Tibial nerve (tissue), 4 donors: ENCODE data around the gene CRYGN.

Source experiments
- CTCF ChIP-seq, 5 experiments: fragments of 200-600 bp in 3 of 5; fragments of 450-650 bp in 2 of 5; sonication (generic) in 3 of 5; IDR thresholded peaks; one replicate each; pipeline ENCODE4 v1.5.1; 2016 to 2019; ENCODE audit warnings: antibody characterized with exemption in 5 of 5, mild to moderate bottlenecking in 3 of 5, moderate library complexity in 2 of 5
- EP300 ChIP-seq, 2 donors: sonication (generic); formaldehyde crosslinking; IDR thresholded peaks; one replicate each; pipeline ENCODE4 v1.6.1; 2017; ENCODE audit warnings: antibody characterized with exemption in 2 of 2, mild to moderate bottlenecking in 1 of 2
- POLR2A ChIP-seq, 2 donors: fragments of 450-650 bp; IDR thresholded peaks; one replicate each; pipeline ENCODE4 v1.6.1; 2017; ENCODE audit warnings: antibody characterized with exemption in 2 of 2, mild to moderate bottlenecking in 2 of 2, moderate library complexity in 2 of 2

GRCh38 chr7:151399305-151399601 is 40.7 kb downstream of the CRYGN start:
- TF ChIP-seq POLR2A (IDR thresholded peaks at IDR 0.05) (no peak), CTCF (IDR thresholded peaks at IDR 0.05) (no peak), EP300 (IDR thresholded peaks at IDR 0.05) (no peak)
